ENCODE measurements around the gene MRPL20.
A peak's percentile ranks its signal among the peaks of the same experiment; 100 is the strongest.
"Not testable (repeated sequence)": the region's sequence is repeated elsewhere in the genome, so short reads cannot be mapped to it uniquely, and the experiment has no call there.

Gene MRPL20

GRCh38 chr1:1406821-1407635, at the start of gene MRPL20:
Gene MRPL20, minus strand, starts transcription at chr1:1407293. Its CDS starts 76 bp downstream, at chr1:1407217.
- Histone ChIP-seq H3K4me3 (ENCODE audit: low read length in 2 of 2) (peak within 1 kb of the TSS; percentile 91 to 94), H3K9me3 (ENCODE audit: control insufficient read depth in 2 of 2, low read length in 2 of 2) (no peaks in the 10 kb centered on the region), H3K36me3 (ENCODE audit: control insufficient read depth in 2 of 2, insufficient read depth in 2 of 2, low read length in 2 of 2) (peaks cover 14 to 27% of the 10 kb centered on the region in 2 donors), H3K9ac (ENCODE audit: low read depth in 1 of 2, low read length in 2 of 2) (peak within 1 kb of the TSS; percentile 79 to 90), H3K27me3 (ENCODE audit: control insufficient read depth in 2 of 2, insufficient read depth in 2 of 2, low read length in 2 of 2) (no peaks in the 10 kb centered on the region), H3K27ac (ENCODE audit: low read depth in 2 of 2, low read length in 2 of 2) (peak within 1 kb of the TSS; percentile 67 to 83), H3K4me1 (ENCODE audit: control insufficient read depth in 2 of 2, insufficient read depth in 2 of 2, low read length in 2 of 2) (peaks cover 13 to 18% of the 10 kb centered on the region in 2 donors)

GRCh38 chr1:1456683-1457255, 49.7 kb upstream of the MRPL20 start:
- not testable (repeated sequence) for H3K4me3 ChIP-seq (ENCODE audit: low read length in 2 of 2); H3K27ac ChIP-seq (ENCODE audit: low read depth in 2 of 2, low read length in 2 of 2); H3K36me3 ChIP-seq (ENCODE audit: control insufficient read depth in 2 of 2, insufficient read depth in 2 of 2, low read length in 2 of 2)

GRCh38 chr1:1455934-1456333, 48.8 kb upstream of the MRPL20 start:
- H3K4me1 ChIP-seq (ENCODE audit: control insufficient read depth in 2 of 2, insufficient read depth in 2 of 2, low read length in 2 of 2), result not testable (repeated sequence)

More at GRCh38 chr1:1456683-1457255, 49.7 kb upstream of the MRPL20 start:
- not testable (repeated sequence) for H3K9ac ChIP-seq (ENCODE audit: low read depth in 1 of 2, low read length in 2 of 2); H3K4me1 ChIP-seq (ENCODE audit: control insufficient read depth in 2 of 2, insufficient read depth in 2 of 2, low read length in 2 of 2); H3K27me3 ChIP-seq (ENCODE audit: control insufficient read depth in 2 of 2, insufficient read depth in 2 of 2, low read length in 2 of 2); H3K9me3 ChIP-seq (ENCODE audit: control insufficient read depth in 2 of 2, low read length in 2 of 2)

GRCh38 chr1:1455366-1455884, 48.3 kb upstream of the MRPL20 start:
- Histone ChIP-seq H3K36me3 (ENCODE audit: control insufficient read depth in 2 of 2, insufficient read depth in 2 of 2, low read length in 2 of 2) (no peaks in the 10 kb centered on the region), H3K4me3 (ENCODE audit: low read length in 2 of 2) (no peak overlapping the region), H3K9me3 (ENCODE audit: control insufficient read depth in 2 of 2, low read length in 2 of 2) (no peaks in the 10 kb centered on the region), H3K27ac (ENCODE audit: low read depth in 2 of 2, low read length in 2 of 2) (no peak overlapping the region), H3K9ac (ENCODE audit: low read depth in 1 of 2, low read length in 2 of 2) (no peak overlapping the region), H3K4me1 (ENCODE audit: control insufficient read depth in 2 of 2, insufficient read depth in 2 of 2, low read length in 2 of 2) (no peaks in the 10 kb centered on the region), H3K27me3 (ENCODE audit: control insufficient read depth in 2 of 2, insufficient read depth in 2 of 2, low read length in 2 of 2) (no peaks in the 10 kb centered on the region)

More at GRCh38 chr1:1455934-1456333, 48.8 kb upstream of the MRPL20 start:
- not testable (repeated sequence) for H3K4me3 ChIP-seq (ENCODE audit: low read length in 2 of 2); H3K27me3 ChIP-seq (ENCODE audit: control insufficient read depth in 2 of 2, insufficient read depth in 2 of 2, low read length in 2 of 2); H3K9ac ChIP-seq (ENCODE audit: low read depth in 1 of 2, low read length in 2 of 2); H3K9me3 ChIP-seq (ENCODE audit: control insufficient read depth in 2 of 2, low read length in 2 of 2); H3K27ac ChIP-seq (ENCODE audit: low read depth in 2 of 2, low read length in 2 of 2); H3K36me3 ChIP-seq (ENCODE audit: control insufficient read depth in 2 of 2, insufficient read depth in 2 of 2, low read length in 2 of 2)

- not testable (repeated sequence) for H3K9me3 ChIP-seq (ENCODE audit: control insufficient read depth in 2 of 2, low read length in 2 of 2); H3K27me3 ChIP-seq (ENCODE audit: control insufficient read depth in 2 of 2, insufficient read depth in 2 of 2, low read length in 2 of 2); H3K9ac ChIP-seq (ENCODE audit: low read depth in 1 of 2, low read length in 2 of 2); H3K27ac ChIP-seq (ENCODE audit: low read depth in 2 of 2, low read length in 2 of 2); H3K4me3 ChIP-seq (ENCODE audit: low read length in 2 of 2); H3K4me1 ChIP-seq (ENCODE audit: control insufficient read depth in 2 of 2, insufficient read depth in 2 of 2, low read length in 2 of 2); H3K36me3 ChIP-seq (ENCODE audit: control insufficient read depth in 2 of 2, insufficient read depth in 2 of 2, low read length in 2 of 2)
These were observed 47.4 kb upstream of the MRPL20 start for GRCh38 chr1:1454286-1455056.

GRCh38 chr1:1452882-1453281, 45.8 kb upstream of the MRPL20 start:
- H3K27ac ChIP-seq (ENCODE audit: low read depth in 2 of 2, low read length in 2 of 2), result no peak overlapping the region
- H3K4me3 ChIP-seq (ENCODE audit: low read length in 2 of 2), result no peak overlapping the region
- no peaks in the 10 kb centered on the region for H3K4me1 ChIP-seq (ENCODE audit: control insufficient read depth in 2 of 2, insufficient read depth in 2 of 2, low read length in 2 of 2)
- no peaks in the 10 kb centered on the region for H3K27me3 ChIP-seq (ENCODE audit: control insufficient read depth in 2 of 2, insufficient read depth in 2 of 2, low read length in 2 of 2)
- H3K36me3 ChIP-seq (ENCODE audit: control insufficient read depth in 2 of 2, insufficient read depth in 2 of 2, low read length in 2 of 2), result no peaks in the 10 kb centered on the region
- H3K9ac ChIP-seq (ENCODE audit: low read depth in 1 of 2, low read length in 2 of 2), result no peak overlapping the region
- no peaks in the 10 kb centered on the region for H3K9me3 ChIP-seq (ENCODE audit: control insufficient read depth in 2 of 2, low read length in 2 of 2)

- H3K36me3 ChIP-seq (ENCODE audit: control insufficient read depth in 2 of 2, insufficient read depth in 2 of 2, low read length in 2 of 2); H3K4me1 ChIP-seq (ENCODE audit: control insufficient read depth in 2 of 2, insufficient read depth in 2 of 2, low read length in 2 of 2); H3K9me3 ChIP-seq (ENCODE audit: control insufficient read depth in 2 of 2, low read length in 2 of 2); H3K4me3 ChIP-seq (ENCODE audit: low read length in 2 of 2); H3K27me3 ChIP-seq (ENCODE audit: control insufficient read depth in 2 of 2, insufficient read depth in 2 of 2, low read length in 2 of 2); H3K9ac ChIP-seq (ENCODE audit: low read depth in 1 of 2, low read length in 2 of 2); H3K27ac ChIP-seq (ENCODE audit: low read depth in 2 of 2, low read length in 2 of 2): not testable (repeated sequence)
These were observed 45.3 kb upstream of the MRPL20 start for GRCh38 chr1:1452365-1452739.

GRCh38 chr1:1451696-1452364, 44.7 kb upstream of the MRPL20 start:
- Histone ChIP-seq H3K27me3 (ENCODE audit: control insufficient read depth in 2 of 2, insufficient read depth in 2 of 2, low read length in 2 of 2) (no peaks in the 10 kb centered on the region), H3K36me3 (ENCODE audit: control insufficient read depth in 2 of 2, insufficient read depth in 2 of 2, low read length in 2 of 2) (no peaks in the 10 kb centered on the region), H3K4me3 (ENCODE audit: low read length in 2 of 2) (no peak overlapping the region), H3K9me3 (ENCODE audit: control insufficient read depth in 2 of 2, low read length in 2 of 2) (no peaks in the 10 kb centered on the region), H3K27ac (ENCODE audit: low read depth in 2 of 2, low read length in 2 of 2) (no peak overlapping the region), H3K9ac (ENCODE audit: low read depth in 1 of 2, low read length in 2 of 2) (no peak overlapping the region), H3K4me1 (ENCODE audit: control insufficient read depth in 2 of 2, insufficient read depth in 2 of 2, low read length in 2 of 2) (no peaks in the 10 kb centered on the region)

GRCh38 chr1:1450616-1451015, 43.5 kb upstream of the MRPL20 start:
- H3K27me3 ChIP-seq (ENCODE audit: control insufficient read depth in 2 of 2, insufficient read depth in 2 of 2, low read length in 2 of 2); H3K27ac ChIP-seq (ENCODE audit: low read depth in 2 of 2, low read length in 2 of 2); H3K9ac ChIP-seq (ENCODE audit: low read depth in 1 of 2, low read length in 2 of 2); H3K9me3 ChIP-seq (ENCODE audit: control insufficient read depth in 2 of 2, low read length in 2 of 2); H3K4me3 ChIP-seq (ENCODE audit: low read length in 2 of 2); H3K4me1 ChIP-seq (ENCODE audit: control insufficient read depth in 2 of 2, insufficient read depth in 2 of 2, low read length in 2 of 2); H3K36me3 ChIP-seq (ENCODE audit: control insufficient read depth in 2 of 2, insufficient read depth in 2 of 2, low read length in 2 of 2): not testable (repeated sequence)

Measured in mucosa of rectum (tissue), 2 donors.